ENCODE measurements around the gene NOD2. TPM values are rescaled to one million over a fixed set of nuclear protein-coding genes. Genes with fewer than 3 reads are reported as not detected.

NOD2 gene
- total RNA-seq, 1 donor from 2014 or later, result 43.5 TPM

- peak overlapping the region in 1 of 2 donors; percentile 38 for H3K4me3 ChIP-seq
- no peaks in the 10 kb centered on the region for H3K36me3 ChIP-seq
- no peaks in the 10 kb centered on the region for H3K9me3 ChIP-seq
- intact Hi-C loops (cut with DNase I), result no loop called here
- H3K27ac ChIP-seq, result peak overlapping the region; percentile 78
- no peaks in the 10 kb centered on the region for H3K27me3 ChIP-seq
- no peak for TF ChIP-seq CTCF (IDR thresholded peaks at IDR 0.05)
- TF ChIP-seq POLR2AphosphoS5 (IDR thresholded peaks at IDR 0.05; ENCODE audit: insufficient read depth in 1 of 2, low read depth in 1 of 2), result peak; percentile 55 to 81
- no peak for TF ChIP-seq POLR2A (IDR thresholded peaks at IDR 0.05)
- no peak for DNase-seq (ENCODE audit: extremely low spot score in 2 of 2)
- H3K4me1 ChIP-seq, result peaks cover 46% of the 10 kb centered on the region
These were observed 3.4 kb downstream of the NOD2 start for GRCh38 chr16:50696575-50697420.

GRCh38 chr16:50697421-50697715, 4.0 kb downstream of the NOD2 start:
- intact Hi-C loops (cut with DNase I), result no loop called here
- peak overlapping the region; percentile 78 for H3K27ac ChIP-seq
- no peak for TF ChIP-seq CTCF (IDR thresholded peaks at IDR 0.05)
- DNase-seq (ENCODE audit: extremely low spot score in 2 of 2), result no peak
- H3K4me1 ChIP-seq, result peaks cover 46% of the 10 kb centered on the region
- H3K4me3 ChIP-seq, result peak overlapping the region; percentile 38 to 47
- H3K9me3 ChIP-seq, result no peaks in the 10 kb centered on the region
- H3K36me3 ChIP-seq, result no peaks in the 10 kb centered on the region
- no peaks in the 10 kb centered on the region for H3K27me3 ChIP-seq

GRCh38 chr16:50697881-50698767, 4.7 kb downstream of the NOD2 start:
- H3K9me3 ChIP-seq, result no peaks in the 10 kb centered on the region
- H3K36me3 ChIP-seq, result no peaks in the 10 kb centered on the region
- no peak for DNase-seq (ENCODE audit: extremely low spot score in 2 of 2)
- TF ChIP-seq POLR2AphosphoS5 (IDR thresholded peaks at IDR 0.05; ENCODE audit: insufficient read depth in 1 of 2, low read depth in 1 of 2) (peak in 1 of 2 donors; percentile 8), POLR2A (IDR thresholded peaks at IDR 0.05) (no peak), CTCF (IDR thresholded peaks at IDR 0.05) (no peak)
- H3K27me3 ChIP-seq, result no peaks in the 10 kb centered on the region
- H3K4me1 ChIP-seq, result peaks cover 46% of the 10 kb centered on the region
- peak overlapping the region; percentile 38 to 47 for H3K4me3 ChIP-seq
- peak overlapping the region; percentile 78 for H3K27ac ChIP-seq
- intact Hi-C loops (cut with DNase I), result no loop called here

GRCh38 chr16:50699326-50700159, 6.1 kb downstream of the NOD2 start:
- H3K27me3 ChIP-seq, result no peaks in the 10 kb centered on the region
- peaks cover 1% of the 10 kb centered on the region for H3K9me3 ChIP-seq
- H3K4me1 ChIP-seq, result peaks cover 46% of the 10 kb centered on the region
- peak overlapping the region; percentile 78 for H3K27ac ChIP-seq
- no peak overlapping the region for H3K4me3 ChIP-seq
- TF ChIP-seq POLR2AphosphoS5 (IDR thresholded peaks at IDR 0.05; ENCODE audit: insufficient read depth in 1 of 2, low read depth in 1 of 2) (peak; percentile 32 to 70), CTCF (IDR thresholded peaks at IDR 0.05) (no peak), POLR2A (IDR thresholded peaks at IDR 0.05) (no peak)
- intact Hi-C loops (cut with DNase I), result no loop called here
- DNase-seq (ENCODE audit: extremely low spot score in 2 of 2), result peak in 1 of 2 donors; percentile 84
- no peaks in the 10 kb centered on the region for H3K36me3 ChIP-seq
